Erythroblast (primary cell): Measurements from ENCODE around the gene NKAIN4.

Experiments
- GATA1 ChIP-seq: IDR thresholded peaks from 2 replicates; pipeline ENCODE4 v1.6.1; 2011; ENCODE audit warnings: low read depth, mild to moderate bottlenecking, control low read depth, low read length, moderate library complexity
- POLR2A ChIP-seq: IDR thresholded peaks from 2 replicates; pipeline ENCODE4 v1.6.1; 2011; ENCODE audit warnings: mild to moderate bottlenecking, low read length

DNA sequence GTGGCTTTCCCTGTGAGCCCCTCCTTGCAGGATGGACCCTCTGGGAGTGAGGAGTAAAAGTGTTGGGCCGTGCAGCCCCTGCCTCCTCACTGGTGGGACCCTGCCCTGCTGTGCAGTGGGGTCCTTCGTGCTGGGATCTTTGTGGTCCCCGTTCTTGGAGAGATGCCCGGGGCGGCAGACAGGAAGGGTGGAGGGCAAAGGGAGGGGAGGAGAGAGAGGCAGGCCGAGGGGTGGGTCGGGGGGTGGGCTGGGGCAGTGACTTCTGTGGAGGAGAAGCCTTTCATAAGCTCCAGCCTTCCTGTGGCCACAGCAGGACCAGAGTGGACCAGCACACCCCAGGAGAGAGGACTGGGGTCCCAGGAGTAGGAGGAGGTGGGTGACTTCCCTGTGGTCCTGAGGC, 38.6 kb upstream of the NKAIN4 start, which contains the start of gene COL20A1:
- TF ChIP-seq POLR2A, result no peak
- TF ChIP-seq GATA1, result no peak
